Esophagus squamous epithelium (tissue), 5 donors: Measurements from ENCODE around the gene HERC4. TPM values are rescaled to one million over a fixed set of nuclear protein-coding genes. Genes with fewer than 3 reads are reported as not detected.

Experiments
- DNase-seq: peaks from one replicate; lab custom pipeline; 2025; lab: John Stamatoyannopoulos, UW
- H3K27ac ChIP-seq, 4 donors: fragments of 200-600 bp; sonication (generic); one replicate each; pipeline ENCODE4 v1.5.1; 2016 to 2019; ENCODE audit warnings: mild to moderate bottlenecking in 1 of 4
- H3K27me3 ChIP-seq, 4 donors: fragments of 200-600 bp; sonication (generic); 1 replicate in 3 of 4; 2 replicates in 1 of 4; pipeline versions ENCODE4 v1.5.1 to v1.6.0; 2017 to 2021; ENCODE audit warnings: antibody characterized with exemption in 1 of 4
- H3K36me3 ChIP-seq, 3 donors: fragments of 200-600 bp; sonication (generic); one replicate each; pipeline ENCODE4 v1.5.1; 2016 to 2019
- H3K4me1 ChIP-seq, 3 donors: fragments of 200-600 bp; sonication (generic); one replicate each; pipeline ENCODE4 v1.5.1; 2017 to 2019
- H3K4me3 ChIP-seq, 4 donors: fragments of 200-600 bp; sonication (generic); 1 replicate in 3 of 4; 2 replicates in 1 of 4; pipeline ENCODE4 v1.5.1; 2016 to 2019; ENCODE audit warnings: mild to moderate bottlenecking in 2 of 4, moderate library complexity in 1 of 4
- H3K9me3 ChIP-seq, 3 donors: fragments of 200-600 bp; sonication (generic); one replicate each; pipeline ENCODE4 v1.5.1; 2016 to 2019
- CTCF ChIP-seq, 6 experiments: fragments of 450-650 bp in 4 of 6; fragments of 200-600 bp in 2 of 6; sonication (generic) in 2 of 6; IDR thresholded peaks; one replicate each; pipeline ENCODE4 v1.5.1; 2016 to 2019; ENCODE audit warnings: antibody characterized with exemption in 6 of 6, mild to moderate bottlenecking in 4 of 6, moderate library complexity in 4 of 6
- POLR2A ChIP-seq, 4 donors: fragments of 450-650 bp; IDR thresholded peaks; one replicate each; pipeline ENCODE4 v1.6.1; 2017; ENCODE audit warnings: antibody characterized with exemption in 4 of 4, mild to moderate bottlenecking in 4 of 4, moderate library complexity in 3 of 4
- WGBS, 2 donors: methylation state at CpG; one replicate each; pipeline ENCODE4 v1.1.5; 2018; 5-methylcytosine and 5-hydroxymethylcytosine counted together
- intact Hi-C: fragments of 100-400 bp; cut with DNase I; formaldehyde crosslinking; loops from one replicate; pipeline ENCODE4 v1.15.0; 2022
- total RNA-seq, 4 donors: library from RNA; depleted of rRNA; stranded (reverse); fragments of >200 nt; gene quantifications; one replicate each; pipeline ENCODE4 v1.1.0, GENCODE V29; 2016
- donor health status: DM: yes; HTN: yes; CAD: no.

HERC4 gene
- total RNA-seq, 4 donors from 2014 or later, result 23.6 to 47.5 (median 35.0) TPM

- WGBS, 2 donors, result 52 to 93% methylated on average over 1 of the region's 1 CpG
- intact Hi-C loops, result no loop called here
- no peaks in the 10 kb centered on the region for H3K9me3 ChIP-seq
- no peaks in the 10 kb centered on the region for H3K27me3 ChIP-seq
- peaks cover 10 to 100% (median 14%) of the 10 kb centered on the region in 3 donors for H3K36me3 ChIP-seq
- no peak overlapping the region for H3K4me3 ChIP-seq
- no peaks in the 10 kb centered on the region for H3K4me1 ChIP-seq
- H3K27ac ChIP-seq, result no peak overlapping the region
- TF ChIP-seq CTCF (IDR thresholded peaks at IDR 0.05), result no peak
- TF ChIP-seq POLR2A (IDR thresholded peaks at IDR 0.05), result no peak
- DNase-seq, result no peak
Observed at GRCh38 chr10:67934336-67934735, 140.7 kb downstream of the HERC4 start.

- DNase-seq, result no peak
- Histone ChIP-seq H3K4me1 (no peaks in the 10 kb centered on the region), H3K4me3 (no peak overlapping the region), H3K27ac (no peak overlapping the region), H3K9me3 (no peaks in the 10 kb centered on the region), H3K27me3 (no peaks in the 10 kb centered on the region), H3K36me3 (peaks cover 10 to 100% (median 14%) of the 10 kb centered on the region in 3 donors)
- 72 to 75% methylated on average over 2 of the region's 2 CpGs for WGBS, 2 donors
- intact Hi-C loops, result no loop called here
- TF ChIP-seq CTCF (IDR thresholded peaks at IDR 0.05), result no peak
- no peak for TF ChIP-seq POLR2A (IDR thresholded peaks at IDR 0.05)
Observed at GRCh38 chr10:67933199-67933598, 141.9 kb downstream of the HERC4 start.

GRCh38 chr10:67926951-67927350 is 148.1 kb downstream of the HERC4 start:
- Histone ChIP-seq H3K4me1 (no peaks in the 10 kb centered on the region), H3K9me3 (no peaks in the 10 kb centered on the region), H3K4me3 (no peak overlapping the region), H3K27ac (no peak overlapping the region), H3K36me3 (peaks cover 7 to 93% (median 8%) of the 10 kb centered on the region in 3 donors), H3K27me3 (no peaks in the 10 kb centered on the region)
- DNase-seq, result no peak
- intact Hi-C loops, result no loop called here
- no peak for TF ChIP-seq POLR2A (IDR thresholded peaks at IDR 0.05)
- no peak for TF ChIP-seq CTCF (IDR thresholded peaks at IDR 0.05)
- WGBS, 2 donors, result 92 to 94% methylated on average over 1 of the region's 1 CpG

GRCh38 chr10:67925449-67926005 is 149.6 kb downstream of the HERC4 start:
- H3K4me3 ChIP-seq, result no peak overlapping the region
- H3K27ac ChIP-seq, result no peak overlapping the region
- WGBS, 2 donors, result 78 to 94% methylated on average over 1 of the region's 1 CpG
- H3K4me1 ChIP-seq, result peaks cover 0 to 1% (median 0%) of the 10 kb centered on the region in 3 donors
- H3K36me3 ChIP-seq, result peaks cover 0 to 79% (median 4%) of the 10 kb centered on the region in 3 donors
- DNase-seq, result no peak
- TF ChIP-seq POLR2A (IDR thresholded peaks at IDR 0.05), result no peak
- no peaks in the 10 kb centered on the region for H3K9me3 ChIP-seq
- intact Hi-C loops, result no loop called here
- no peaks in the 10 kb centered on the region for H3K27me3 ChIP-seq

GRCh38 chr10:67924136-67924535 is 150.9 kb downstream of the HERC4 start:
- WGBS, 2 donors, result 85 to 88% methylated on average over 3 of the region's 3 CpGs
- peaks cover 0 to 3% (median 0%) of the 10 kb centered on the region in 3 donors for H3K4me1 ChIP-seq
- H3K36me3 ChIP-seq, result peaks cover 0 to 66% (median 4%) of the 10 kb centered on the region in 3 donors
- H3K4me3 ChIP-seq, result no peak overlapping the region
- no peaks in the 10 kb centered on the region for H3K9me3 ChIP-seq
- no peak for TF ChIP-seq CTCF (IDR thresholded peaks at IDR 0.05)
- no peak for TF ChIP-seq POLR2A (IDR thresholded peaks at IDR 0.05)
- DNase-seq, result no peak
- intact Hi-C loops, result no loop called here
- no peaks in the 10 kb centered on the region for H3K27me3 ChIP-seq
- no peak overlapping the region for H3K27ac ChIP-seq
